IPS DF 19.7 (cell line): ENCODE data around the gene PPFIA3.
"Not testable (repeated sequence)": the region's sequence is repeated elsewhere in the genome, so short reads cannot be mapped to it uniquely, and the experiment has no call there.

Experiments
- DNase-seq: peaks from one replicate; pipeline ENCODE4 v3.0.0-alpha.2; 2013; ENCODE audit warnings: low read depth, low spot score

PPFIA3 gene

DNA sequence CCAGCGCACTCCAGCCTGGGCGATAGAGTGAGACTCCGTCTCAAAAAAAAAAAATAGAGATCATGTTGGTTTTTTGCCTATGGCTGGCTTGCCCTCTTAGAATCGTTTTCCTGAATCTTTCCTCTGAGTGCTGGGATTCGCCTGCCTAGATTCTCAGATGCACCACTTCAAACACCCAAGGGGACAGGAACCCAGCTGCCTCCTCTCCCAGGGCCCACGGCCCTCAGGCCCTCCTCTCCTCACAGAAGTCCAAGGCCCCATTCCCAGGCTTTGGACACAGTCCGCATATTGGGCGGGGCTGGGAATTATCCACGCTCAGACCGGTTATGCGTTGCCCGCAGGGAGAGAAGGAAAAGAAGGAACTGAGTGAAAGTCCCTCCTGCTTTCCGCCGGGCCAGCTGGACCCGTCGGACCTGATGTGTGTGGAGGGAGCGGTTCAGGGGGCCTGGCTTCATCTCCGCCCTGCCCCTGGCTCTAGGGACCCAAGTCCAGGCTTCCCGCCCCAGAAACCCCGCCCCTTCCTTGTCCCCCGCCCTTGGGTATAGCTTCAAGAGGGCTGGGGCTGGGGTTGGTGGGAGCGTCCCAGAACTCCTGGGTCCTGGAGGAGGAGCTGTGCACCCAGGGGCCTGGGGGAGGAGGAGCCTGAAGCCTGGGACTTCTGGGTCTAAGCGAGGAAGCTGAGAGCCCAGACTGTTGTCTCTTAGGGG is 5.8 kb downstream of the PPFIA3 start:
- no peak for DNase-seq

DNA sequence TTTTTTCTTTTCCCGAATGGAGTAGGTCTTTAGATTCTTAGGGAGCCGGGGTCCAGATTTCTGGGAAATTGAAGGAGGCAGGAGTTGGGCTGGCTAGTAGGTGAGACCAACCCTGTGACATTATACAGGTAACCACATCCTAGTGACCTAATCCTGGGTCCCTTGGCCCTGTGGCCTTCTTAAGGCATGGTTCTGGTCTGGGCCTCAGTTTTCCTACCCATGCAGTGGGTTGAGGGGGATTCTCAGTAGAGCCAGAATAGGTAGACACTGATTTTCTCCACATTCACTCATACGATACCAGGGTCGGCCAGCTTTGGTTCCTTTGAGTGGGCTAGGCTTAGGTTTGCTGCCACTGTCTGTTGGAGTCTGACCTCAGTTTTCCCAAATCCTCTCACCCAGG is 7.2 kb downstream of the PPFIA3 start:
- DNase-seq = no peak

GRCh38 chr19:49127225-49127624 is 7.9 kb downstream of the PPFIA3 start:
- DNase-seq = not testable (repeated sequence)

DNA sequence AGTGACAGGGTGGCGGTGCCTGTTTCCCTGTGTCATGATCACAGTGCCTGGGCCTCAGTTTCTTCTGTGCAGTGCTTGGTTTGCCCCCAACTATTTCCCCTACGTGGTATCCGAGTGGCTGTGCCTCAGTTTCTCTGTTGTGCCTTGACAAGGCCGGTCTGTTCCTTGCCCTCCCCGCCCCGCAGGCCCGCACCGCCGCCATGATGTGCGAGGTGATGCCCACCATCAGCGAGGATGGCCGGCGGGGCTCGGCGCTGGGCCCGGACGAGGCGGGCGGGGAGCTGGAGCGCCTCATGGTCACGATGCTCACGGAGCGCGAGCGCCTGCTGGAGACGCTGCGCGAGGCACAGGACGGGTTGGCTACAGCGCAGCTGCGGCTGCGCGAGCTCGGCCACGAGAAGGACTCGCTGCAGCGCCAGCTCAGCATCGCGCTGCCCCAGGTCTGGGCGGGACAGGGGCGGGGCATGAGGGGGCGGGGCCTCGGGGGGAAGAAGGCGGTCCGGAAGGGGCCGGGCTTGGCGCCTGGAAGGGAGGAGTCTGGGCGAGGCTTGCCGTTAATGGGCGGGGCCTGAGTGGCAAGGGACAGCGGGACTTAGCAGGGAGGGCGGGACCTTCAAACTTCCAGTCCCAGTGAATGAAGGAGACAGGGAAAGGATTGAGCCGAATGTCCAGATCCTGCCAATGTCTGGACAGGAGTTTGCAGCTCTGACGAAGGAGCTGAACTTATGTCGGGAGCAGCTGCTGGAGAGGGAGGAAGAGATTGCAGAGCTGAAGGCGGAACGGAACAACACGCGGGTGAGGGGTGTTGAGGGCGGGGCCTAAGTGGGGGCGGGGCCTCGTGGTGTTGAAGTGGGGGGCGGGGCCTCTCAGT is 8.6 kb downstream of the PPFIA3 start:
- DNase-seq = no peak

- no peak for DNase-seq
Observed at GRCh38 chr19:49128545-49129237, 9.3 kb downstream of the PPFIA3 start.

GRCh38 chr19:49129238-49129583 is 9.9 kb downstream of the PPFIA3 start:
- no peak for DNase-seq

- no peak for DNase-seq
Observed at GRCh38 chr19:49130325-49130724, 11.0 kb downstream of the PPFIA3 start.

- DNase-seq = no peak
Observed at GRCh38 chr19:49132974-49133609, 13.7 kb downstream of the PPFIA3 start.

- DNase-seq = no peak
Observed at GRCh38 chr19:49133621-49134454, 14.5 kb downstream of the PPFIA3 start.

DNA sequence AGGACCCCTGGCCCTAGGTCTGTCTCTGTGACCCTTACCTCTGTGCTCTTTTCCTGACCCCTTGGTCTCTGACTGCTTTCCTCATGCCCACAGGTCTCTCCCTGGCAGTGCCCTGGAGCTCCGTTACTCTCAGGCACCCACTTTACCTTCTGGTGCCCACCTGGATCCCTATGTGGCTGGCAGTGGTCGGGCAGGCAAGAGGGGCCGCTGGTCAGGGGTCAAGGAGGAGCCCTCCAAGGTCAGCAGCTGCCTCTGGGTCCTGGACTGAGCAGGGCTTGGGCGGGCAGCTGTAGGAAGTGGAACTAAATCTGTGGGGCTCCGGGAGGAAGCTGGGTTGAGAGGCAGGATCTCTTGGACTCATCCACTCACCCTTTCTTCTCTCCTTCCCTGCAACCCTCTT is 16.3 kb downstream of the PPFIA3 start:
- DNase-seq = no peak

- no peak for DNase-seq
Observed at GRCh38 chr19:49136771-49137171, 17.4 kb downstream of the PPFIA3 start.

DNA sequence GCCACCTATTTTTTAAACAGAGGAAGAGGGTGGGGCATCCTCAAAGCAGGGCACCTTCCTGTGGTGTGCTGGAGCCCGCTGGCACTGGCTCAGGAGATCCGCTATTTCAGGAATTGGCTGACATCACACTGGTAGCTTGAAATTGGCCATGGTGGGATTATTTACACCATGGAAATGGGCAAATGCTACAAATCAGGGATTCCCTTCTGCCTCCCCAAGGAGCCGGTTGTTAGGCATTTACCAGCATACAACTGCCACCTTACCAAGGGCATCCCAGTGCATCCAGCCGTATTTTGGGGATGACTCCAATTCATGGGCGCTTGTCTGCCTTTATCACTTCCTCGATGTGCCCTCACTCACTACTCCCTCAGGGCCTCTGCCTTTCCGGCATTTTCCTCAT is 21.6 kb downstream of the PPFIA3 start:
- DNase-seq = no peak

GRCh38 chr19:49141352-49141751 is 22.0 kb downstream of the PPFIA3 start:
- no peak for DNase-seq

GRCh38 chr19:49142866-49143335 is 23.6 kb downstream of the PPFIA3 start:
- no peak for DNase-seq

GRCh38 chr19:49145573-49146407 is 26.4 kb downstream of the PPFIA3 start:
- no peak for DNase-seq

- not testable (repeated sequence) for DNase-seq
Observed at GRCh38 chr19:49146408-49146770, 27.0 kb downstream of the PPFIA3 start.

- no peak for DNase-seq
Observed at GRCh38 chr19:49148044-49148682, 28.8 kb downstream of the PPFIA3 start.

GRCh38 chr19:49148784-49149651 is 29.7 kb downstream of the PPFIA3 start:
- no peak for DNase-seq

DNA sequence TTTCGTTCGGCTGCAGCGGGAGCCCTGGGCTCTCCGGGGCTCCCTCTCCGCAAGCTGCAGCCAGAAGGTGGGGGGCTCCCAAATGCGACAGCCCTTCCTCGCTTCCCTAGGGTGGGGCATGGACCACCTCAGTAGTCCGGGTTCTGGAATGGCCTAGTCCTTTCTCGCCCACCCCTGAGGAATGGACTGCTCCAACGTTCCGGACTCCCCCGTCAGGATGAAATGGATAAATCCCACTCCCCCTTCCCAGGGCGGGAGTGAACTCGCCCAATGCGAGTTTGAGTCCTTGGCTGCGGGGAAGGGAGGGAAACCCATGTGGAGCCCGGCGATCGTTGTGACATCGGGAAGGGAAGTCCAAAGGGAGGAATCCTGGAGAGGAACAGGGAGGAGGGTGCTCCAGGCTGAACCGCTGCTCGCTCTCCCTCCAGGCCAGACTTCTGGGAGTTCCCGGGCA is 30.3 kb downstream of the PPFIA3 start:
- DNase-seq = no peak
